HUES48 (cell line): ENCODE results near the gene COL6A3.
"Not testable (repeated sequence)": the region's sequence is repeated elsewhere in the genome, so short reads cannot be mapped to it uniquely, and the experiment has no call there.

Source experiments
- H3K27ac ChIP-seq: one replicate; pipeline ENCODE4 v1.7.0; 2013; ENCODE audit warnings: low read depth, low read length, inconsistent platforms
- H3K27me3 ChIP-seq: 2 replicates; pipeline ENCODE4 v1.6.1; 2013; ENCODE audit warnings: mild to moderate bottlenecking, low read length; ENCODE audit not compliant: control insufficient read depth, insufficient read depth
- H3K36me3 ChIP-seq: 2 replicates; pipeline ENCODE4 v1.6.1; 2013; ENCODE audit warnings: low read length; ENCODE audit not compliant: control insufficient read depth, insufficient read depth
- H3K4me1 ChIP-seq: 2 replicates; pipeline ENCODE4 v1.6.1; 2013; ENCODE audit warnings: mild to moderate bottlenecking, low read length; ENCODE audit not compliant: control insufficient read depth, insufficient read depth
- H3K4me3 ChIP-seq: 2 replicates; pipeline ENCODE4 v1.5.1; 2013; ENCODE audit warnings: mild to moderate bottlenecking, low read depth, low read length
- H3K9ac ChIP-seq: 2 replicates; pipeline ENCODE4 v1.6.1; 2013; ENCODE audit warnings: mild to moderate bottlenecking, low read depth, low read length, moderate library complexity
- H3K9me3 ChIP-seq: 2 replicates; pipeline ENCODE4 v1.6.1; 2013; ENCODE audit warnings: low read length; ENCODE audit not compliant: control insufficient read depth, insufficient read depth

The COL6A3 gene

GRCh38 chr2:237358721-237359517, 55.0 kb downstream of the COL6A3 start:
- no peaks in the 10 kb centered on the region for H3K9me3 ChIP-seq
- H3K36me3 ChIP-seq: no peaks in the 10 kb centered on the region
- H3K27ac ChIP-seq: peak overlapping the region; percentile 46
- no peak overlapping the region for H3K4me3 ChIP-seq
- H3K9ac ChIP-seq: no peak overlapping the region
- peaks cover 33% of the 10 kb centered on the region for H3K4me1 ChIP-seq
- H3K27me3 ChIP-seq: no peaks in the 10 kb centered on the region

- no peaks in the 10 kb centered on the region for H3K9me3 ChIP-seq
- no peak overlapping the region for H3K9ac ChIP-seq
- H3K36me3 ChIP-seq: no peaks in the 10 kb centered on the region
- H3K27me3 ChIP-seq: no peaks in the 10 kb centered on the region
- no peak overlapping the region for H3K4me3 ChIP-seq
- no peak overlapping the region for H3K27ac ChIP-seq
- H3K4me1 ChIP-seq: peaks cover 37% of the 10 kb centered on the region
These were observed 58.3 kb downstream of the COL6A3 start for GRCh38 chr2:237355701-237356100.

- Histone ChIP-seq H3K4me1 (peaks cover 33% of the 10 kb centered on the region), H3K36me3 (no peaks in the 10 kb centered on the region), H3K9me3 (no peaks in the 10 kb centered on the region), H3K4me3 (no peak overlapping the region), H3K27me3 (no peaks in the 10 kb centered on the region), H3K27ac (no peak overlapping the region), H3K9ac (no peak overlapping the region)
These were observed 59.1 kb downstream of the COL6A3 start for GRCh38 chr2:237354892-237355291.

GRCh38 chr2:237354172-237354571, 59.8 kb downstream of the COL6A3 start:
- H3K27me3 ChIP-seq, H3K4me3 ChIP-seq, H3K27ac ChIP-seq, H3K9me3 ChIP-seq, H3K36me3 ChIP-seq, H3K9ac ChIP-seq: not testable (repeated sequence)
- peaks cover 26% of the 10 kb centered on the region for H3K4me1 ChIP-seq

- Histone ChIP-seq H3K4me3 (no peak overlapping the region), H3K9me3 (no peaks in the 10 kb centered on the region), H3K36me3 (no peaks in the 10 kb centered on the region), H3K27me3 (no peaks in the 10 kb centered on the region), H3K9ac (no peak overlapping the region), H3K4me1 (peaks cover 16% of the 10 kb centered on the region), H3K27ac (no peak overlapping the region)
These were observed 60.7 kb downstream of the COL6A3 start for GRCh38 chr2:237353215-237353614.

- H3K4me1 ChIP-seq: peaks cover 7% of the 10 kb centered on the region
- no peak overlapping the region for H3K9ac ChIP-seq
- no peaks in the 10 kb centered on the region for H3K36me3 ChIP-seq
- H3K27ac ChIP-seq: no peak overlapping the region
- H3K27me3 ChIP-seq: no peaks in the 10 kb centered on the region
- no peaks in the 10 kb centered on the region for H3K9me3 ChIP-seq
- no peak overlapping the region for H3K4me3 ChIP-seq
These were observed 61.6 kb downstream of the COL6A3 start for GRCh38 chr2:237352279-237352845.

- H3K27me3 ChIP-seq: no peaks in the 10 kb centered on the region
- H3K27ac ChIP-seq: no peak overlapping the region
- no peak overlapping the region for H3K4me3 ChIP-seq
- H3K9ac ChIP-seq: no peak overlapping the region
- H3K9me3 ChIP-seq: no peaks in the 10 kb centered on the region
- H3K4me1 ChIP-seq: peaks cover 4% of the 10 kb centered on the region; the same call in 1 of the 2 replicates
- H3K36me3 ChIP-seq: no peaks in the 10 kb centered on the region
These were observed 62.2 kb downstream of the COL6A3 start for GRCh38 chr2:237351796-237352195.

GRCh38 chr2:237351046-237351445, 62.9 kb downstream of the COL6A3 start:
- no peak overlapping the region for H3K9ac ChIP-seq
- H3K4me1 ChIP-seq: peaks cover 4% of the 10 kb centered on the region; the same call in 1 of the 2 replicates
- no peaks in the 10 kb centered on the region for H3K27me3 ChIP-seq

GRCh38 chr2:237350597-237350996, 63.4 kb downstream of the COL6A3 start:
- Histone ChIP-seq H3K4me3 (no peak overlapping the region), H3K9ac (no peak overlapping the region), H3K4me1 (peaks cover 4% of the 10 kb centered on the region; the same call in 1 of the 2 replicates), H3K27ac (no peak overlapping the region), H3K9me3 (no peaks in the 10 kb centered on the region), H3K36me3 (no peaks in the 10 kb centered on the region), H3K27me3 (no peaks in the 10 kb centered on the region)

More at GRCh38 chr2:237351046-237351445, 62.9 kb downstream of the COL6A3 start:
- Histone ChIP-seq H3K27ac (no peak overlapping the region), H3K9me3 (no peaks in the 10 kb centered on the region), H3K4me3 (no peak overlapping the region), H3K36me3 (no peaks in the 10 kb centered on the region)

- Histone ChIP-seq H3K9me3 (no peaks in the 10 kb centered on the region), H3K27me3 (no peaks in the 10 kb centered on the region), H3K4me3 (no peak overlapping the region), H3K9ac (no peak overlapping the region), H3K36me3 (no peaks in the 10 kb centered on the region), H3K27ac (no peak overlapping the region), H3K4me1 (peaks cover 4% of the 10 kb centered on the region; the same call in 1 of the 2 replicates)
These were observed 63.9 kb downstream of the COL6A3 start for GRCh38 chr2:237350070-237350469.

GRCh38 chr2:237348281-237348865, 65.6 kb downstream of the COL6A3 start:
- Histone ChIP-seq H3K27me3 (no peaks in the 10 kb centered on the region), H3K36me3 (no peaks in the 10 kb centered on the region), H3K4me3 (no peak overlapping the region)

More at GRCh38 chr2:237348281-237348865, 65.6 kb downstream of the COL6A3 start:
- H3K27ac ChIP-seq: no peak overlapping the region
- H3K4me1 ChIP-seq: peaks cover 1% of the 10 kb centered on the region; the same call in 1 of the 2 replicates
- H3K9ac ChIP-seq: no peak overlapping the region
- no peaks in the 10 kb centered on the region for H3K9me3 ChIP-seq
